GM18511 (cell line): ENCODE measurements around the gene FBXO47.

Experiments
- ATAC-seq: cut with Tn5 transposase; IDR thresholded peaks from one replicate; pipeline ENCODE4 v1.9.1; 2021; ENCODE audit warnings: mild to moderate bottlenecking, moderate library complexity; ENCODE audit not compliant: unreplicated experiment

Gene FBXO47

DNA sequence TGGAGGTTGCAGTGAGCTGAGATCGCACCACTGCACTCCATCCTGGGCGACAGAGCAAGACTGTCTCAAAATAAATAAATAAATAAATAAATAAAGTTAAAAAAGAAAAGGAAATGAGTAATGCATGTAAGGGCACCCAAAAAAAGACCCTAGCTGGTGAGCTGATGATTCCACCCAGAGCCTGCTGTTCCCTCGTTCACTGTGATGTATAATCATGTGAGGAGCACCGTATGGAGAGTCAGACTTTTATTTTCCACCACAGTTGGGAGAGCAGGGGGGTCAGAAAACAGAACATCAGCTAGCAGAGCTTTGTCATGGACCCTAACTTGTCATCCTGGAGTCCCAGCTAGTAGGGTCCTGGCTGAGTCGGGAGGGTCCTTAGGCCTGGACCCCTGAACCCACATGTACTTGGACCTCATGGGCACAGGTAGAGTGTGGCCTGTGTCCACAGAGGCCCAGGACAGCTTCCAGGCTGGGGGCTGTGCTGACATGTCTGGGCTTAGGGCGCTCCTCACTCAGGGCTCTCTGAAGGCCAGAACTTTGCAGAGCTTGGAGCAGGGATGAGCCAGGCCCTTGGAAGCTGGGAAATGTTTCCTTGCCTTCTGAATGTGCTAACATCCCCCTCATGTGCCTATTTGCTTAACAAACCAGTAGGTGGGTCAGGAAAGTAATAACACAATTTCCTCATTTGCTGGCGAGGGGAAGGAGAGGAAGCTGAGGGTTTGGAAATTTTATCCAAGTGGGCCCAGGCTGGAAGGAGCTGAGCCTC lies 60.6 kb downstream of the FBXO47 start:
- no peak for ATAC-seq

DNA sequence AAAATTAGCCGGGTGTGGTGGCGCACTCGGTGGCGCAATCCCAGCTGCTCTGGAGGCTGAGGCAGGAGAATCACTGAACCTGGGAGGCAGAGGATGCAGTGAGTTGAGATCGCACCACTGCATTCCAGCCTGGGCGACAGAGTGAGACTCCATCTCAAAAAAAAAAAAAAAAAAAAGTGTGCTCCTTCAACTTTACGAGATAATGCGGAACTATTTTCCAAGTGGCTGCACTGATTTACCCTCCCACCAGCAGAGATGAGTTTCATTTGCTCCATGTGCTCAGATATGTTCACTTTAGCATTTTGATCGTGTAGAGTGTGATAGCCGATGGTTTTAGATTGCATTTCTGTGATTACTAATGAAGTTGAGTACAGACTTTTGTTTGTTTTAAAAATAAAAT lies 61.8 kb downstream of the FBXO47 start:
- ATAC-seq, result no peak

DNA sequence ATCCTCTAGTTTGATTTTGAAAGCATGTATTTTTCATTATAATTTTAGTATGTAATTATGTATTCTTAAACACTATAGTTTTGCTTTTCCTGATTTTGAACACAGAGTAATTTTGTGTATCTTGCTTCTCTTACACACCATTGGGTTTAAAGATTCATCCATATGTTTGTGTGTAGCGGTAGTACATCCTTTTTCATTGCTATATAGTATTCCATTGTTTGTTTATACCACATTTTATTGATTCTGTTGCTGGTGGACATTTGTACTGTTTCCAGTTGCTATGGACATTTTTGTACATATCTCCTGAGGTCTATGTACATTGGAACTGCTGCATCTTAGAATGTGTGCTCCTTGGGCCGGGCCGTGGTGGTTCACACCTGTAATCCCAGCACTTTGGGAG lies 62.3 kb downstream of the FBXO47 start:
- no peak for ATAC-seq

DNA sequence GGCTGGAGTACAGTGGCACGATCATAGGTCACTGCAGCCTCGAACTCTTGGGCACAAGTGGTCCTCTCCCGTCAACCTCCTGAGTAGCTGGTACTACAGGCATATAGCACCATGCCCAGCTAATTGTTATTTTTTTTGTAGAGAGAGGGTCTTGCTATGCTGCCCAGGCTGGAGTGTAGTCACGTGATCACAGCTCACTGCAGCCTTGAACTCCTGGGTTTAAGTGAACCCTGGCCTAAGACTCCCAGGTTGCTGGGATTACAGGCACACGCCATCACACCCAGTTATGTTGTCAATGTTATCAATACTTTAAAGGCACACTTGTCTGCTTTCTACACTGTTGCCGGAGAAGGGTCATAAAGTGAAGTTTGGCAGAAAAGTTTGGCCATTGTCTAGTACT lies 63.8 kb downstream of the FBXO47 start:
- no peak for ATAC-seq

DNA sequence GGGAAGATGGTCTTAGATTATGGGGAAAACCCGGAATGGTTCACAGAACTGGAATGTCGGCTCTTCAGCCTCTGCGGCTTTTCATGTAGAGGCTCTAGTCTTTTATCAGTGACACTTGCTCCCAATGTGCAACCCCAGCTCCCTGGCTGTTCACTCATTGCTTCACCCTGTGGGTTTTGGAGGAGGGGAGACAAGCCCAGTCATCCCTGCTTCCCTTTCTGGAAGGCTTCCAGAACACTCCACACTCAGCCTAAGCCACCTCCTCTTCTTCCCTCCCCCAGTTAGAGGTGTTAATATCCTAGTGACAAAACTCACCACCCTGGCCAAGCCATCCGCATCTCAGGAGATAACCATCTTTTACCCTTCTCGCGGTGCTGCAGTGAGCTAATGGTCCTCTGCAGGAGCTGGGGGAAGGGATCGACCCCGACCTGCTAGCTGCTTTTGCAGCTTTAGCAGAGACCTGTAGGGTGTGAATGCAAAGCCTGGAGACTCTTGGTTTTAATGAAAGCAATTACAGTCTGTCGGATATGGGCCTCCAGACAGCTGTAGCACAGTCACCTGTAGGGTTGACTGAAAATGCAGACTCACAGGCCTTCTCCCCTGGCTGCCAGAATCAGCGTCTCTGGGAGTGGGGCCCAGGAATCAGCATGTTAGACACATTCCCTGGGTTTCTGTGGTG lies 66.1 kb downstream of the FBXO47 start:
- ATAC-seq, result no peak

DNA sequence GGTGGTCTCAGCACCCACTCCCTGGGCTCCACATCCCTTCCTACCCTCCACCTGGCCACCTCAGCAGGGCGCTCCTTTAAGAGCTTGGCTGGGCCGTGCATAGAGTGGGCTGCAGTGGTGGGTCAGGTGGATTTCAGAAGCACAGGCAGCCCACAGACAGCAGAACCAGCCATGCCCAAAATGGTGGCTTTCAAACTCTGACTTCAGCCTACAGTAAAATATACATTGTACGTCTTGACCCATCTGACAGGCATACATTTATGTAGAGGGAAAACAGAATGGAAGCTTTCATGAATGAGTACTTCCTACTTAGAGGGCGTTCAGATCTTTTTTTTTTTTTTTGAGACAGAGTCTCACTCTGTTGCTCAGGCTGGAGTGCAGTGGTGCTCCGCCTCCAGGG lies 67.8 kb downstream of the FBXO47 start:
- ATAC-seq, result peak; percentile 17

DNA sequence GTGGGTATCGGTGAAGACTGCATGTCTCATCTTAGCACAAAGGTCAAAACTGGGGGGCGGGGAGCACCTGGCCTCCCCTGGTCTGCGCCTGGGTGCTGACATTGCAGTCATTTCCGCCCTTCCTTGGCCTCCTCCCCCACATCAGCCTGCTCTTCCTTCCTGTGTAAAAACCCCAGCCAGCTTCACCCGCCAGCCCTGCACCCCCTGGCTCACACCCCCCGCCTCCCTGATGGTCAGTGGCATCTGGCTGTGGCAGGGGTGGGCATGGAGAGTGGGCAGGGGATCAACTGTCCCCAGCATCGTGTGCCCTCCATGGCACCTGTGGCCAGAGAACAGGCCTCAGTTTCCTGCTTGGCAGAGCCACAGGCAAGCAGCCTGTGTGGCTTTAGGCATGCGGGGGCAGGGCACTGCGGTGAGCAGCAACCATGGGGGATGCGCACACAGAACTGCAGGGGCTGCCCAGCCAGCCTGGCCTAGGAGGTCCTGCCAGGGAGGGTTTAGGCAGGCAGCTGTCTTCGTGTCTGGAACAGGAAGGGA lies 68.3 kb downstream of the FBXO47 start:
- ATAC-seq, result peak; percentile 92

DNA sequence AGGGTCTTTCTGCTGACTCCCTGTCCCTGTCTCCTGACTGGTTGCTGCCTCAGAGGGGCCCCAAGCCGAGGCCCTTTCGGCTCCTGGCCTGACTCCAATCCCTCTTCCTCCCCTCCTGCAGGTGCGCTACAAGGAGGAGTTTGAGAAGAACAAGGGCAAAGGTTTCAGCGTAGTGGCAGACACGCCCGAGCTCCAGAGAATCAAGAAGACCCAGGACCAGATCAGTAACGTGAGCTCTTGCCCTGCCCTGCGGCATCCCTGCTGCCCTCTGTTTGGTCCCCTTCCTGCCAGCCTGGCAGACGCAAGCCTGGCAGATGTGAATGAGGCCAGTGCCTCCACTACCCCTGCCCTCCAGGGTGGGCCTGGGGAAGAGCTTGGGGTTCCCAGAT lies 68.9 kb downstream of the FBXO47 start:
- ATAC-seq, result peak; percentile 21

DNA sequence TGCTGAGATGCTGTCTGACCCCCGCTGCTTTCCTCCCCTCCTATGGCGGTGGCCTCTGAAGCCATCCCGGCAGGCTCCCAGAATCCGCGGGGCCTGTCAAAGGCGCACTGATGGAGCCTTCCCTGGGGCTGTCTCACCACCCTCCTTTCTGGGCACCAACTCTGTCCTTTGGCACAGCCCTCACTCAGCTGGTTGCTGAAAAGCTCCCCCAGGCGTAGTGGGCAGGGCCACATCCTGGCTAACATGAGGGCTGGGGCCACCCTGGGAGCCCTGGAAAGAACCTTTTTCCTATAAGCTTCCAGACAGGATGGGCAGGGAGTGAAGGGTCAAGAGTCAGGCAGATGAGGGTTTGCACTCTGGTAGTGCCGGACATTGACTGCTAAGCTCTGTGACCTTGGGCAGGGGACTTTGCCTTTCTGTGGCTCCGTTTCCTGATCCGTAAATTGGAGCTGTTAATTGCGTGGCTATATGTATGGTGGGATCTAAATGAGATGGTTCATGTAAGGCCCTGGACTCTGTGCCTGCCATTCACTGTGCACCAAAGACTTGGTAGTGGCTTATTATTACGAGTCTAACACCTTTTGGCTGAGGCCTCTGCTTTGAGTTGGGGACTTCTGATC lies 69.4 kb downstream of the FBXO47 start:
- no peak for ATAC-seq

DNA sequence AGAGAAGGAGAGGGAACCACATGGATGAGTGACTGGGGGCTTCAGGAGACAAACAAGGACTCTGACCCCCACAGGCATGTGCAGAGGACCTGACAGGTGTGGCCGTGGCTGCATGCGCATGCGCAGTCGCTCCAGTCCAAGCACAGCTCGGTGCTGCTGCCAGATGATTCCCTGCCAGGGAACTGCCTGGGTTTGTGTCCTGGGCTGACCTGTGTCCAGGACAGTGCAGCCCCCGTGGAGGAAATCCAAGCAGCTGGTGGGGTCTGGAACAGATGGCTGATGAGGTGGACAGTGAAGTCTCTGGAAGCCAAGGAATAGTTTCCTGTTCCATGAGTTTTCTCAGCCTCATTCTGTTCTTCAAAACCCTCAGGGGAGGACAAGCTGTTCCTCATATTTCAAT lies 70.0 kb downstream of the FBXO47 start:
- no peak for ATAC-seq

DNA sequence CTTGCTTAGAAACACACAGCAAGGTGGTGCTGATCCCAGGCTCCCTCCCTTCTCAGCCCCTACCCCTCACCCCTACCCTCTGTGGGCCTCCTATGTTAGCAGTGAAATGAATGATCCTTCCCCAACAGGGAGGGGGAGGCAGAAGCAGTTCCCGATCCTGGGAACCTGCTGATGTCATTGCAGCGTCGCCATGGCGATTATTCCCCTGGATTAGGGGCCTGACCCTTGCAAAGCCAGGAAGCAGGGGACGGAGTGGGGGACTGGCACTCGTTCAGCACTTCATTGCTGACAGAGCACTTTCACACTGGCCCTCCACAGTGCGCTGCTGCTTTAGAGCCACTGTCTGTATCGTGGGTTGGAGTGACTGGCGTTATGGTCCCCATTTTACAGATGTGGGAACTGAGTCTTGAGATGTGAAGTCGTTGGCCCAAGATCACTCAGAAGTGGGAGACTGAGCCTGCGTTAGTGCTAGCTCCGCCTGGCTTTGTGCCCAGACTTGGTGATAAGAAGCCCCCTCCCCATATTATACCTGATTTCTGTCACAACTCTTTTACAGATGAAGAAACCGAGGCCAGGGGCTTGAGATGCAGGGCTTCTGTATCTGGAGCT lies 70.8 kb downstream of the FBXO47 start:
- no peak for ATAC-seq

DNA sequence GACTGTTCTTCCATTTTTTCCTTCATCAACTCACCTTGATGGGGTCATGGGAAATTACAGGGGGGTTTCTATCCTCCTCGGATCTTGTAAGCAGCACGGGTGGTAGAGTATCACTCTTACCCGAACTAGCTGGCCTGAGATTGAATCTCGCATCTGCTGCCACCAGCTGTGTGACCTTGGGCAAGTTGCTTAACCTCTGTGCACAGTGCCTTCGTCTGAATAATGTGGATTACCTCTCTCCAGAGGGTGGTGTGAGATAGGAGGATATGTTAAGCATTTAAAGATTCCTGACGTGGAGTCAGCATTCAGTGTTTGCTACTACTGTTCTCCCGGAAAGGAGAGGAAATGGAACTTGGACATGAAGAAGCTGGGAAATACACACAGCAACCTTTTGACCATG lies 72.9 kb downstream of the FBXO47 start:
- ATAC-seq, result no peak

DNA sequence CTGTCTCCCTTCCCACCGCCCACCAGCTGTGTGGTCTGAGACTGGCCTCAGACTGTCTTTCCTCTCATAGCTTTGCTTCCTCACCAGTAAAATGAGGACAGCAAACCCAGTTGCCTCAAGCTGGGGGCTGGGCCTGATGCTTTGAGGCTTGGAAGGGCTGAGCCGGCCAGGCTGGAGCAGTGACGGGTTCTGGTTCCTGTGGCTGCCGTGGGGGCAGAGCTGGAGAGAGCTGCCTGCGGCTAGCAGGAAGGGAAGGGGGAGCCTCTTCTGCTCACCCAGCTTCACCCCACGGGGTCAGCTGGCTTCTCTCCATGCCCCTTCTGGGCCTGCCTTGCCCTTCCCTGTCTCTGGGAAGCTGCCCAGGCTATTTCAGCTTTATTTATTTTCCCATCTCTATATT lies 73.6 kb downstream of the FBXO47 start:
- ATAC-seq, result no peak

DNA sequence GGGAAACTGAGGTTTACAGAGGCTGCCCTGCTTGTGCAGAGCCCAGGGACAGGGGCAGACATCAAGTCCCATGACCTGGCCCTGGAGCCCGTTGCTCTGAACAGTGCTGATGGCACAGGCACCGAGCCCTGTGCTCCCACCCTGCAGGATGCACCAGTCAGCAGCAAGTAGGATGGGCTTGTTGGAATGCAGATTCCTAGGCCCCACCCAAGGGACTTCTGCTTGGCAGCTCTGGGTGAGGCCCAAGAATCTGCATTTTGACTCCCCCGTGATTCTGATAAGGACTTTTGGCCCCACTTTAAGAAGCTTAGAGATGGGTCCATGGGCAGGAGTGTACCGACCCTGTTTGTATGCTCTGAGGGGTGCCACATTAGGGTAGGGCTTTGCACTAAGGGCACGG lies 74.1 kb downstream of the FBXO47 start:
- no peak for ATAC-seq

DNA sequence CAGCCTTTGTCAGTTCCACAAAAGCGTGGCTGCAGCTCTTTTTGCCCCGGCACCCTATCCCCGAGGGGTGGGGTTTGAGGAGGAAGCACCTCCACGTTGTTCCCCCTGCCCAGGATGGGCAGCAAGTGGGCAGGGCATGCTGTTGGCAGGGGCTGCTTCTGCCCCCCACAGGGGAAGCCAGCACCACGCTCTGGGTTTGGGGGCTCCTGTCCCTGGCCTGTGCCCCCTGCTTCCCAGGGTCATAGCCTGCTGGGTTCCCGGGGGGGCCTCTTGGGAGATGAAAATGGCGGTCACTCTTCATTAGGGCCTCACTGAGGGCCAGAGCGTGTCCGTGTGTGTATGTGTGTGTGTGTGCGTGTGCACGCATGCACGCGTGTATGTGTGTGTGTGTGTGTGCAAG lies 74.6 kb downstream of the FBXO47 start:
- no peak for ATAC-seq

DNA sequence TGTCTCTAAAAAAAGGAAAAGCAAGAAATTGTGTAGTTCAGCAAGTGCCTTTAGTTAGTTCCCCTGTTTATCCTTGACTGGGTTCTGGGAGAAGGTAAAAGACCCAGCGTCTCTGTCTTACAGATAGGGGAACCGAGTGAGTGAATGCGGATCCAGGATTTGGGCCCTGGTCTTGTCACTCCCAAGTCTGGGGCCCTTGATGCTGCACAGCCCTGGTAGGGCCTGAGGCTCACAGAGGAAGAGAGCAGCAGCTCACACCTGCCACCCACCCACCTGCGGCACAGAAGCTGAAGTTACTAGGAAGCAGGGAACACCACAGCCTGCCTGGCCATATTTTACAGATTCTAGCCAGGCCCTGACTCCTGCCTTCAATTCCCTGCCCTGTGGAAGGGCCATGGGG lies 75.1 kb downstream of the FBXO47 start:
- ATAC-seq, result no peak

DNA sequence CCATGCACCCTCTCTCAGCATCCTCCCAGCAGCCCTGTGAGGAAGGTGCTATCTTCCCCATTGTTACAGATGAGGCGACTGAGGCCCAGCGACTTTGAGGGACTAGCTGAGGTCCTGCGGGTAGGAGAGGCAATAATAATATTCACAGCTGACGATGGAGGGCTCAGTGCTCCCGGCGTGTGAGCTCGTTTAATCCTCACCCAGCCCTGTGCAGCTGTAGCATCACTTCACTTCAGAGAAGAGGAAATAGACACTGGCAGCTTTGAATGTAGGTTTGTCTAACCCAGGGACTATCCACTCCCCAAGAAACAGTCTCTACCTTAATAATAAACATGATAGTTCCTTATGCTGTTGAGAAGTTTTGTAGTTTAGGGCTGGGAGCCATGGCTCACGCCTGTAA lies 75.8 kb downstream of the FBXO47 start:
- ATAC-seq, result no peak

DNA sequence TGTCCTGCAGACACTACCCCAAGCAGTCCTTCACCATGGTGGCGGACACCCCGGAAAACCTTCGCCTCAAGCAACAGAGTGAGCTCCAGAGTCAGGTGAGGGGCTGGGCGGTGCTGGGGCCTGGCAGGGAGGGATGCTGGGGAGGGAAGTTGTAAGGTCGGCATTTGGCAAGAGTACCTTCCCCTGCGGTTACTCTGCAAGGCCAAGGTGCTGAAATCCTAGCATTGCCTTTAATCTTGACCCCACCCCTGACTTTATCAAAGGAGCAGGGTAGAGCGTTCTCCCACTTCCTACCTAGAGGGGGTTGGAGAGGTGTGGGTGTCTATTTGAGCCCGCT lies 76.8 kb downstream of the FBXO47 start:
- ATAC-seq, result no peak

DNA sequence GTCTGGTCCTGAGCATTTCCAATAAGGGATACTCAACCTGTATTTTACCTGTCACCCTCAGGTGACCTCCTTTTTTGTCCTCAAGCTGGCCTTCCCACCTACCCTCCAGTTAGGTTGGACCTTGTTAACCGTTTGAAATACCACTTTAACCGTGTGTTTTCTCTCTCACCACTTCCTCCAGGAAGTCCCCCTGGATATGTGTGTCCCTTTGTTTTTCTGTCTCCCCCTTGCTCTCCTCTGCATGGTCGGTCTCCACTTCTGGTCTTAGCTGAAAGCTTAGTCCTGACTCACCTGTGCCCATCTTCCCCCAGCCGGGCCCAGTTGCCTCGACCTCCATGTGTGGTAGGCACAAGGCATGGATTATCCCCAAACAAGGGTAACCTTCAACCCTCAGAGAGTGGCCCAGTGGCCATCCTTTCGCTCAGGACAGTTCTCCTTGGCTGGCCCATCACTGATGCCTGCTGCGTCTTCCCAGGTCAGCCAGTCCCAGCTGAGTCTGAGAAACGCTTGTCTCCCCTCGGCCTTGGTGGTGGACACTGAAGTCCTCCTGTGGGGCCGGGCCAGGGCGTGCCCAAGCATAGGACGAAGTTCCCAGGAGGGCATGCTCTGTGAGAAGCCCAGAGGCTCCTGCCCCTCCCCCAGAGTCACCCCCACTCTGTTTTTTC lies 77.3 kb downstream of the FBXO47 start:
- no peak for ATAC-seq

DNA sequence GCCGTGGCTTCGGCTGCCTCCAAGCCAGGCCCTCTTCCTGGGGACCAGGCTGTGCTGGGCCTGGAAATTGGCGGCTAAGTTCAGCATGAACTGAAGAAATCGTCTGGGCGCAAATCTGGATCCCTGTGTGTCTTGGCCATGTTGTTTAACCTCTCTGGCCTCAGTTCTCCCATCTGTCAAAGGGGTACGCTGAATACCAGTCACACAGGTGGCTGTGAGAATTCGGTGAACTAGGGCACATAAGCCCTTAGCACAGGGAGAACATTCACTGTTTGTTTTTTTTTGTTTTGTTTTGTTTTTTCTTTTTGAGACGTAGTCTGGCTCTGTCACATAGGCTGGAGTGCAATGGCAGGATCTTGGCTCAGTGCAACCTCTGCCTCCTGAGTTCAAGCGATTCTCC lies 78.4 kb downstream of the FBXO47 start:
- no peak for ATAC-seq

DNA sequence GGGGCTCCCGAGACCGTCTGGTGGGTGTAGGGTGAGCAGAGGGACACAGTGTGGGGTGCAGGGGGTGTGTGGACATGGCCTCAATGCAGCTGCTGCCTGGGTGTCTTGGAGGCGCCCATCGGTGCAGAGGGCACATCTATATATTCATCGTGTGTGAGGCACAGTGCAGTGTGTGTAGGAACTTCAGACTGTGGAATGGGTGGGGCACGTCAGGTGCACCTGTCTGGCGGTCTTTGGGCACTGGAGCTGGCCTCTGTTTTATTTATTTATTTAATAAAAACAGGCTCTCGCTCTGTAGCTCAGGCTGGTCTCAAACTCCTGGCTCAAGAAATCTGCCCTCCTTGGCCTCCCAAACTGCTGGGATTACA lies 80.6 kb downstream of the FBXO47 start:
- no peak for ATAC-seq
